Urinary bladder (tissue), 4 donors: Measurements from ENCODE around the gene BCR. TPM values are rescaled to one million over a fixed set of nuclear protein-coding genes. Genes with fewer than 3 reads are reported as not detected.
A peak's percentile ranks its signal among the peaks of the same experiment; 100 is the strongest.
"Not testable (repeated sequence)": the region's sequence is repeated elsewhere in the genome, so short reads cannot be mapped to it uniquely, and the experiment has no call there.

Experiments used
- DNase-seq: peaks from one replicate; pipeline ENCODE4 v3.0.0-alpha.2; 2015; ENCODE audit errors: extremely low spot score
- H3K27ac ChIP-seq: one replicate; pipeline ENCODE4 v1.5.1; 2013; ENCODE audit warnings: low read depth, mild to moderate bottlenecking, moderate library complexity
- H3K36me3 ChIP-seq: one replicate; pipeline ENCODE4 v1.6.1; 2013; ENCODE audit warnings: mild to moderate bottlenecking, moderate library complexity; ENCODE audit not compliant: insufficient read depth
- H3K4me1 ChIP-seq: one replicate; pipeline ENCODE4 v1.6.1; 2013; ENCODE audit warnings: mild to moderate bottlenecking, moderate library complexity; ENCODE audit not compliant: insufficient read depth
- H3K4me3 ChIP-seq: one replicate; pipeline ENCODE4 v1.5.1; 2013; ENCODE audit warnings: low read depth, low read length
- WGBS: extraction: QIAGEN DNeasy Blood & Tissue Kit; methylation state at CpG from one replicate; pipeline ENCODE4 v1.1.7; 2013; 5-methylcytosine and 5-hydroxymethylcytosine counted together
- polyA plus RNA-seq: library from polyadenylated mRNA; stranded (reverse); fragments of 200-250 nt; gene quantifications from one replicate; pipeline ENCODE4 v1.2.3, GENCODE V29; 2013
- total RNA-seq: library from RNA; depleted of rRNA; stranded (reverse); fragments of >200 nt; gene quantifications from one replicate; pipeline ENCODE4 v1.2.3, GENCODE V29; 2014
- donor health status: healthy with polysubstance abuse.
- donor health status: healthy.

BCR gene
- total and polyA plus RNA-seq, 2 donors = 14.1 to 35.0 TPM

- H3K4me3 ChIP-seq = no peak overlapping the region
- H3K36me3 ChIP-seq = peaks cover 1% of the 10 kb centered on the region
- no peak overlapping the region for H3K27ac ChIP-seq
- 83% methylated on average over 17 of the region's 17 CpGs for WGBS
- no peak for DNase-seq
- no peaks in the 10 kb centered on the region for H3K4me1 ChIP-seq
Measured at GRCh38 chr22:23292453-23293350, 112.4 kb downstream of the BCR start.

GRCh38 chr22:23293720-23294119, 113.4 kb downstream of the BCR start:
- no peaks in the 10 kb centered on the region for H3K4me1 ChIP-seq
- H3K27ac ChIP-seq = no peak overlapping the region
- H3K36me3 ChIP-seq = peaks cover 1% of the 10 kb centered on the region
- 93% methylated on average over 14 of the region's 14 CpGs for WGBS
- no peak for DNase-seq
- H3K4me3 ChIP-seq = no peak overlapping the region

DNA sequence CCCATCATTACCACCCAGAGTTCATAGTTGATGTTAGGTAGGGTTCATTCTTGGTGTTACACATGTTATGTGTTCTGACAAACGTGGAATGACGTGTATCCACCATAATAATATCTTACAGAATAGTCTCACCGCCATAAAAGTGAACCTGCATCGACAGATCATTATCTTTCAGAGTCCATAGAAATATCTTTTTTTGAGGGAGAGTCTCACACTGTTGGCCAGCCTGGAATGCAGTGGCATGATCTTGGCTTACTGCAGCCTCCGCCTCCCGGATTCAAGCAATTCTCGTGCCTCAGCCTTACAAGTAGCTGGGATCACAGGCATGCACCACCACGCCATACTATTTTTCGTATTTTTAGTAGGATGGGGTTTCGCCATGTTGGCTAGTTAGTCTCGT, 113.9 kb downstream of the BCR start:
- H3K4me1 ChIP-seq = no peaks in the 10 kb centered on the region
- H3K27ac ChIP-seq = no peak overlapping the region
- H3K4me3 ChIP-seq = no peak overlapping the region
- H3K36me3 ChIP-seq = peaks cover 1% of the 10 kb centered on the region
- no peak for DNase-seq
- WGBS = 96% methylated on average over 11 of the region's 11 CpGs

DNA sequence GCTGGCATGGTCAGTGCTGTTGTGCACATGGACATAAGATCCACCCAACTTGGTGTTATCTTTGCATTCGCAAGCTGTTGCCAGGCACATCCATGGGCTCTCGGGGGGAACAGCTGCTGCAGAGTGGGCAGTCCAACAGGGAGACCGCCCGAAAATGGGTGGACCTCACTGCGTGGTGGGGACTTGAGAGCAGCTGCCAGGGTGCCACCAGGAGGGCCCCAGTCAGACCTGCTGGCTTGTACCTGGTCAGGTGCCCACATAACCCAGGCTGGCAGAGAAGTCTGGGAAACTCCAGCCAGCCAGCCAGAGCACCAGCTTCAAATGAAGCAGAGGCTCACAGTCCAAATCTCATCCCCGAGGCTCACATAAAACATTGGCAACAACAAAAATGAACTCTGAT, 120.2 kb downstream of the BCR start:
- DNase-seq = no peak
- Histone ChIP-seq H3K4me1 (no peaks in the 10 kb centered on the region), H3K4me3 (no peak overlapping the region), H3K36me3 (peaks cover 1% of the 10 kb centered on the region), H3K27ac (no peak overlapping the region)
- WGBS = 88% methylated on average over 6 of the region's 6 CpGs

GRCh38 chr22:23301591-23301990, 121.3 kb downstream of the BCR start:
- Histone ChIP-seq H3K4me1 (no peaks in the 10 kb centered on the region), H3K27ac (no peak overlapping the region), H3K36me3 (peaks cover 1% of the 10 kb centered on the region), H3K4me3 (no peak overlapping the region)
- WGBS = 94% methylated on average over 7 of the region's 7 CpGs
- no peak for DNase-seq

- H3K4me3 ChIP-seq = no peak overlapping the region
- no peak for DNase-seq
- H3K36me3 ChIP-seq = no peaks in the 10 kb centered on the region
- WGBS = 88% methylated on average over 21 of the region's 21 CpGs
- no peaks in the 10 kb centered on the region for H3K4me1 ChIP-seq
- H3K27ac ChIP-seq = no peak overlapping the region
Measured at GRCh38 chr22:23302171-23303002, 122.1 kb downstream of the BCR start.

DNA sequence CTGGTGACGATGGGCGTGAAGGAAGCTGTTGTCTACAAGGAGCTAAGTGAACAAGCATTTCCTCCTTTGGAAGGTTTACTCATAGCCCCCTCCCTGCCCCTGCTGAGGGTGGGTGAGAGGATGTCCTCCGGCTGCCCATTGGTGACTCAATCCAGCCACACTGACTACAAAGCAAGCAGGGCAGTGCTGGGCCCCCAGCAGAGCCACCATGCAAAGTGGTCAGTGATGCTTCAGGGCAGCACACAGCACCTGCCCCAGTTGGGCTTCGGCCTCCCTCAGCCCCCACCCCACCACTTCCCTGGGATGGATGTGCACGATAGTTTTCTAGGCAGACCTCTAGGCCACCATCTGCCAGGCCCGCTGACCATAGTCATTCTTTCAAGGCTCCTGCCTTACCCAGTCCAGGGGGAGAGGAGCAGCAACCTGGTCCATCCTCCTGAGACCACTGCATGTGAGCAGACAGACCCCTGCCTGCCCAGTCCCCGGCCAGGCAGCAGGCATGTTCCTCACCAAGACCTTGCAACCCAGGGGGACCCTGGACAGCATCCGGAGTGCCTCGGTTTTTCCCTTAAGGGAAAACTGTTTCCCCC, 125.1 kb downstream of the BCR start:
- no peaks in the 10 kb centered on the region for H3K4me1 ChIP-seq
- DNase-seq = no peak
- no peaks in the 10 kb centered on the region for H3K36me3 ChIP-seq
- peak overlapping the region; percentile 68 for H3K27ac ChIP-seq
- 72% methylated on average over 9 of the region's 9 CpGs for WGBS
- no peak overlapping the region for H3K4me3 ChIP-seq

DNA sequence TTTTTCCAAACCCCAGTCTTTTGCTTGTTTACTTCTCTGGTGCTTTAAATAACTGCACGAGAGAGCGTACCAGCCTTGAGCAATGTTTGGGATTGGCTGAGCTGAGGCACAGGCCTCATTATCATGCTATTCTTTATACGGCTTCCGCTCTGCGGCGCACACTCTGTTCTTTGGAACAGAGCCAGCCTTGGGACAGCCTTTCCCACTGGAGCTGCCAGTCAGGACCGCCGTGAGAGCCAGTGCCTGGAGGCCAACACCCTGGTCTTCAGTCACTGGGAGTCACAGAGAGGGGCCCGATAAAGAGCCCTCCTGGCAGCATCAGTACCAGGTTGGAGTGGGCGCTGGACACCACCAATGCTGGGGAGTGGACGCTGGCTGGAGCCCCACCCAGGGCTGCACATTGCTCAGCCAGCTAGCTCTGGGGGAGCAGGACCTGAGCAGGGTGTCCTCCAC, 125.6 kb downstream of the BCR start:
- DNase-seq = peak; percentile 15
- H3K27ac ChIP-seq = no peak overlapping the region
- WGBS = 43% methylated on average over 11 of the region's 11 CpGs
- no peaks in the 10 kb centered on the region for H3K36me3 ChIP-seq
- H3K4me1 ChIP-seq = no peaks in the 10 kb centered on the region
- no peak overlapping the region for H3K4me3 ChIP-seq

DNA sequence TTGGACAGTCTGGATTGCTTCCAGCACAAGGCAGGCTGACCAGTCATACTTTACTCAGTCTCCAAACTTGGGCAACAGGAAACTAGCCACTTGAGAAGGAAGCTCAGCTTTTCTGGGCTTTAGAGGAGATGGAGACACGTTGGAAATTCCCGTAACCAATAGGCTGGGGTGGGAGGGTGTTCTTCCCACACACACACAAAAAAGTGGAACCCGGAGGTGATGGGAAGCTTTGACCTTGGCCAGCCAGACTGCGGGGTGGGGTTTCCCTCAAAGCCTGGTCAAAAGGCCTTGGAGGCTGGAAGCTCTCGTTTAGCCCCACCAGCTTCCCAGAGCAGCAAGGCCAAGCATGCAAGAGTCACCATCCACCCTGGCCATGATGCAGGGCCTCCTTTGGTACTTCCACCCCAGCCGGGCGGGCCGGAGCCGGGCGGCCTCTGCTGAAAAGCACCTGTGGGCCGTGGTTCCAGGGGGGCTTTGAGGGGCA, 126.2 kb downstream of the BCR start:
- peak overlapping the region; percentile 12 for H3K27ac ChIP-seq
- DNase-seq = no peak
- no peaks in the 10 kb centered on the region for H3K36me3 ChIP-seq
- WGBS = 80% methylated on average over 11 of the region's 11 CpGs
- H3K4me3 ChIP-seq = no peak overlapping the region
- no peaks in the 10 kb centered on the region for H3K4me1 ChIP-seq

- Histone ChIP-seq H3K4me3 (no peak overlapping the region), H3K36me3 (no peaks in the 10 kb centered on the region), H3K4me1 (no peaks in the 10 kb centered on the region), H3K27ac (peak overlapping the region; percentile 12)
- DNase-seq = no peak
- WGBS = 95% methylated on average over 3 of the region's 3 CpGs
Measured at GRCh38 chr22:23306926-23307325, 126.6 kb downstream of the BCR start.

GRCh38 chr22:23307511-23307910, 127.2 kb downstream of the BCR start:
- DNase-seq, H3K4me1 ChIP-seq, H3K27ac ChIP-seq, H3K4me3 ChIP-seq, H3K36me3 ChIP-seq: not testable (repeated sequence)
- 83% methylated on average over 9 of the region's 10 CpGs for WGBS

GRCh38 chr22:23309261-23309660, 129.0 kb downstream of the BCR start:
- WGBS = 95% methylated on average over 9 of the region's 12 CpGs
- not testable (repeated sequence) for H3K4me1 ChIP-seq, DNase-seq

DNA sequence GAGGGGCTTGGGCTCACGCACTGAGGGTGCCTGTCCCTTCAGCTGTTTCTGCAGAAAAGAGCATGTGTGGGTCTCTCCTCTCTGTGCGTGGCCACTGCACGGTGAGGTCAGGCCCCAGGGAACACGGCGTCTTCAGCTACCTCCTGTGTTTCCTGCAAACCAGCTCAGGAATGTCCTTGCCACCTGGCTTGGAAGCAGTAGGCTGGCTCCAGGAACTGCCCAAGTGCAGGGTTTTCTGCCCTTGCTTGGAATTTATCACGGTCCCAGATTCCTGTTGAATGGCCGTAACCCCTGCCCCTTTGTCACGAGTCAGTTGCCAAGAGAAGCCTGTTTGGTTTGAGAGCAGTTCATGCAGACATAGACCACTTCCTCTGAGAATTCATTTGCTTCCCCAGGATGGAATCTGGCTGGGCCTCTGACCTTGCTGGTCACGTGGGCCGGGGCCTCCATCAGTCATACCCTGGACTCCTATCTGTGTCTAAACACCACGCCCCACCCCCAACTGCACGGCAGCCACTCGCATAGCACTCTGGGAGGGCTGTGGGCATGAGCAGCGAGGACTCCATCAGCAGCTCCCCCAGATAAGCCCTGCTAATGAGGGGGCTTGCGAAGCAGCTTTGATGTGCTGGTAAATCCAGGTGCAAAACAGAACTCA, 130.3 kb downstream of the BCR start:
- not testable (repeated sequence) for H3K36me3 ChIP-seq, H3K27ac ChIP-seq, H3K4me3 ChIP-seq, H3K4me1 ChIP-seq, DNase-seq
- WGBS = 78% methylated on average over 5 of the region's 15 CpGs

More at GRCh38 chr22:23309261-23309660, 129.0 kb downstream of the BCR start:
- not testable (repeated sequence) for H3K36me3 ChIP-seq, H3K27ac ChIP-seq, H3K4me3 ChIP-seq
